Epithelial cell of prostate (primary cell): Measurements from ENCODE around the gene SPTLC1.
"Not testable (repeated sequence)": the region's sequence is repeated elsewhere in the genome, so short reads cannot be mapped to it uniquely, and the experiment has no call there.

Source experiments
- DNase-seq: peaks from one replicate; pipeline ENCODE4 v3.0.0-alpha.2; 2011; ENCODE audit warnings: low read depth, low spot score
- H3K27ac ChIP-seq: fragments of 450-650 bp; 2 replicates; pipeline ENCODE4 v1.5.1; 2017; ENCODE audit warnings: mild to moderate bottlenecking

The SPTLC1 gene

DNA sequence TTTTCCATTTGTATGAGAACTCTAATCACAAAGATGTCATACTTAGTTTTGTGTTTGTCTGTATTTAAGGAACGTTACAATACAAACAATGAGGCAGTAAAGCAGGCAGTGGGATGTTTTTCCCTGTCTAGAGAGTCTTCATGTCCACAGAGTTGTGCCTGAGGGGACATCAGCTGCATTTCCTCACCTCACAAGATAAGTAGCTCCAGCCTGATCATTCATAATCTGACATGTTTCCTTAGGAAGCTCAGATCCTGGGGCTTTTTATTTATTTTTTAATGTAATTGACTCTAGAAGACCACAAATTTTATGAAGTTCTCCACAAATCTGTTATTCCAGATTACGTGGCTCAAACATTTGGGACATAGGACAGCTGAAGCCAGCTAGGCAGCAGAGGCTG is 78.5 kb downstream of the SPTLC1 start:
- no peak overlapping the region for H3K27ac ChIP-seq
- DNase-seq, result no peak

DNA sequence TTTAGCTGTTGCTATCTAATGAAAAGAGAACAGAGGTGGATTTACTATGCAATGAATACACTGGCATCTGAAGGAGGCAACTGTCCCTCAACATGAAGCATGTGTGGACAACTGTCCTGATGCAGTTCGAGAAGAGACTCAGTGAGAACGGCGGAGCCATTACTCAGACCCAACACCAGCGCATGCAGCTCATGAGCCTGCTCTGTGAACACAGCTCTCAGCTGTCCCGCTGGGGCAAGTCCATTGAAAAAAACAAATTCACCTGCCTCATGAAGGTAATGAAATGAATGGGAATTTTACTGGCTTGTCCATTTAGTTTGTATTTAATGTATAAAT is 78.8 kb downstream of the SPTLC1 start:
- no peak overlapping the region for H3K27ac ChIP-seq

DNA sequence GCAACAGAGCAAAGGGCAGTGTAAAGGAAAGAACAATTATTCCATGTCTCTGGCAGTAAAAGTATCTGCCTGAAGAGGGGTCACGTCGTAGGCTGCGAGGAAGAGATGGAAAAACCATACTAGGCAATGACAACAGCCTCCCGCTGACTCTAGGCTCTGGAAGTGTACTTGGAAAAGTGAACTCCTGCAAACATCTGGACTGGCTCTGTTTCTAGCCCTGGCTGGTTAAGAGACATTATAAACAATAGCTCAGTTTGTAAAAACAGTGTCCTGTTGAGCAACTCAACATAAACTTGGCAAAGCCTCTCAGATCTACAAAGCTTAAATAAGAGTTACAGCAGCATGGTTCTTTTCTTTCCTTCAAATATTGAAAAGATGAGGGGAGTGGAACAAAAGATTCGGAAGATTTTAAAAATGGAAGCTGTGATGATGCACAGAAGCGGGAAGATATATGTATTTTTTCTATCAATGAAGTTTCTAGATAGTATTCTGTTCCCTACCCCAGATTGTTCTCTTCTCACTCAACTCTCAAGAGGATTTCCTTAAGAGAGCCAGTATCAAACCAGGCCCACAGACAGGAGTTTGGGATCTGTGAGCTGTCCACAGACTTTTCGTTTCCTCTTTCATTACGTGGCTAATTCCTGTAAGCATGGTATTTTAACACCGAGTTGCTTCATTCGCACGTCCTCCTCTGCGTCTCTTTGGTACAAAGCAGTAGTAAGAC is 79.4 kb downstream of the SPTLC1 start:
- no peak for DNase-seq
- no peak overlapping the region for H3K27ac ChIP-seq

More for the DNA sequence above, 78.8 kb downstream of the SPTLC1 start:
- DNase-seq, result no peak

DNA sequence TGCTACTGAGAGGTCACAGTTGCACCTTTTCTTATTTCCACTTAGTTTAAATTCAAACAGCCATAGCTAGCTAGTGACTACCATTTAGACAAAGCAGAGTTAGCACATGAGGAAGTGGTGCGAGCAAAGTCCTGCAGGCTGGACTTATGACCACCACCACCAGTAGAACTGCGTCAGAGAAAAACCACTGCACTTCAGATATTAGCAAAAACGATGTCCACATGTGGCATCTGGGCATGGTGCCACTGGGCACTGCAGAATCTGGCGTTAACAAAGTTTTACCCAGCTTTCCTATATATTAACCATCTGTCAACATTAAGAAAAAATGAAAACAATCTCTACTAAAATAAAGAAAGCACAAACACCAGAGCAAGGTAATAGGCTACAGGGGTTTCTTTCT is 80.1 kb downstream of the SPTLC1 start:
- no peak overlapping the region for H3K27ac ChIP-seq
- no peak for DNase-seq

DNA sequence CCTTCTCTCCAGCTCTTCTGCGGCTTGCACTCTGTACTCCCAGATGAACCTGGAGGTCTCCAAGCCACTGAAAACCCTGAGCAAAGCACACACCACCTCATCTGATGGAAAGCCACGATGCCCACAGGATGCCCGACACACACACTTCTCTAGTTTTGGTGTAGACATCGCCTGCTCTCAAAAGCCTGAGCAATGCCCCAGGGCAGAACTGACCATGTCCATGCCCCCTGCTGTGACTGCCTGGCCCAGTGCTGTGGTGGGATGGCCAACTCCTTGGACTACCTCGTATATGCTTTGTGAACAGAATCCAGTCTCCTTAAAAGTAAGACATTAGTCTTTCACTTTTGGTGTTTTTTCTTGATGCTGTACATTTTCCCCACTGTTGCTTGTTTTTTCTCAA is 81.2 kb downstream of the SPTLC1 start:
- no peak overlapping the region for H3K27ac ChIP-seq
- DNase-seq, result no peak

DNA sequence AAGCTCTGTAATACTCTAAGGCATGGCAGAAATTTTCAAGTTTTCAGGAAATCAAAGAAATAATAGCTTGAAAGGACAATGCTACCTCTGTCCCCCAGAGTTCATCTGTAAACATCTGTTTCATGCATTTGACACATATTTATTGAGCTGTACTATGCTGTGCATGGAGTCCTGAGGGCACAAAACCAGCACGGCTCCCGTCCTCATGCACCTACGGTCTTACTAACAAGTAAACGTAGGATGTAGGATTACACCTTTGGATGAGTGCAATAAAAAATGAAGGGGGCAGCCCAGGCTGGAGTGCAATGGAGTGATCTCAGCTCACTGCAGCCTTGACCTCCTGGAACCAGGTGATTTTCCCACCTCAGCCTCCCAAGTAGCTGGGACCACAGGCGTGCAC is 81.9 kb downstream of the SPTLC1 start:
- DNase-seq, result no peak
- no peak overlapping the region for H3K27ac ChIP-seq

DNA sequence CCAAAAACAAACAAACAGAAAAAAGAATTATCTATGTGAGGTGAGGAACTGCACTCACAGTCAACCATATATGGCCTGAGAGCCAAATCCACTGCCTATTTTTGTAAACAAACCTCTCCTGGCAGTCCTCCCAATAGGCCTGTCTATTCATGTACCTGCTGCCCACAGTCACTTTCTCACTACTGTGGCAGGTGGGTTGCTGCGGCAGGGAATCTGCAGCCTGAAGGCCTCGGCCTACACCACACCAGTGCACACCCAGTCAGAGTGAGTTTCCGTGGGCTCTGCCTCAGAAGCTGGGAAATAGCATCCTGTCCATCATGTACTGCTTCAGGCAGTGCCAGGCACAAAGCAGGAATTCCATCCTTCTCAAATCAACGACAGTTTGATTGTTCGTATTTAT is 82.3 kb downstream of the SPTLC1 start:
- DNase-seq, result peak; percentile 3
- H3K27ac ChIP-seq, result no peak overlapping the region

DNA sequence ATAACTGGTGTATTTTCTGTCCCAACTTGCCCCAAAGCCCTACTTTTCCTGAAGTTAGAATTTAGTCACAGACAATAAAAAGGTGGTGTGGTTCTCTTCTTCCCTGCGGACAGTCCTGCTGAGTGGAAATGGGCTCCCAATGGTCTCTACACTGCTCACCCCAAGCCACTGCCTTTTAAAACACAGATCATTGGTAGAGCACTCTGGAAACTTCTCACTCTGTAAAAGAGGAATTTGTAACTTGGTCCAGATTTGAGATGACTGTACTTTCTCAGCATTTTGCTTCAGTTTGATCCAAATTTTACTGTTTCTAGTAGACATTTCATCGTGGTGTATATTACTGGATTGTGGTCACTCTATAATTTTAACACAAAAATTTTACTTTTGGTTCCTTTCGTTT is 84.8 kb downstream of the SPTLC1 start:
- DNase-seq, result no peak

DNA sequence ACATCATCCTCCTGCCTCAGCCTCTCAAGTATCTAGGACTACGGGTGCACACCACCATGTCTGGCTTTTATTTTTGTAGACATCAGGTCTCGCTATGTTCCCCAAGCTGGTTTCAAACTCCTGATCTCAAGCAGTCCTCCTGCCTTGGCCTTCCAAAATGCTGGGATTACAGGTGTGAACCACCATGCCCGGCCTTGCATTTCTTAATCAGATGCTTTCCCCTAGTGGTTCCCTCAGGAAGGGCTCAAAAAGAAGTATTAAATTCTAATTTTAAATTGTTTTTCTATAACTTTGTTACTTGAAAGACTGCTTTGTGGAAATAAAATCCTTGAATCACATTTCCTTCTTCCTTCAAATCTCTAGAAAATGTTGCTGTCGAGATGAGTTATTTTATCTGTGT is 85.7 kb downstream of the SPTLC1 start:
- DNase-seq, result no peak

More for the DNA sequence above, 84.8 kb downstream of the SPTLC1 start:
- no peak overlapping the region for H3K27ac ChIP-seq

DNA sequence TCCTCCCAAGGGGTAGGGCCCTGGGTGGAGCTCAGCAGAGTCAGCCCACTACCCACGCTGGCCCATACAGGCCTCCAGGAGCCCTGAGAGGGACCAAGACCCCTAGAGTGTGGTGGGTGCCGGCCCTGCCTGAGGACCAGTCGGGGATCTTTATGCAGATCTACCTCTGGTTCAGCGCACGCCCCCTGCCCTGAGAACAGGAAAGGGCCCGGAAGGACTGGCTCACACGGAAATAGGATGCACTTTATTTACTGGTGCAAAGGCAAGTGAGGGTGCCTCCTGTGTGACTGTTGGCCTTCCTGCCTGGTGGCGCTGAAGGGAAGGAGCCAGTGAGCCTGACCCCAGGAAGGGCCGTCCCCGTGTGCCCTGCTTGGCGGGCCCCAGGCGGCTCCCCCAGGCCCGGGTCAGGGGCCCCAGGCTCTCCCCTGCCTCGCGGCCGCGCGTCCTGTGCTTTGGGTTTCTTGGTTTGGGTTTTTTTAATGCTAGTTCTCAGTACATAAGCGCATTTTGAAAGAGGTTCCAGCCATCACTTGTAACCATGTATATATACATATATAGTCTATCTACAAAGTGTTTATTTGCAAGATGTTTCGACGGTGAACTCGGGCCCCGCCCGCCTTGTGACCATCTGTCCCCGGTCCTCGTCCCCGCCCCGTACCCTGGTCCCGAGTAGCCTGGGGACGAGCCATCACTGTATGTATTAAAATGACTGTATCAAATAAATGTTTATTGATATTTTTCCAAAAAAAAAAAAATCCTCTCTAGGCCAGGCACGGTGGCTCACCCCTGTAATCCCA is 88.8 kb downstream of the SPTLC1 start:
- DNase-seq, result no peak
- no peak overlapping the region for H3K27ac ChIP-seq

More for the DNA sequence above, 85.7 kb downstream of the SPTLC1 start:
- H3K27ac ChIP-seq, result no peak overlapping the region

DNA sequence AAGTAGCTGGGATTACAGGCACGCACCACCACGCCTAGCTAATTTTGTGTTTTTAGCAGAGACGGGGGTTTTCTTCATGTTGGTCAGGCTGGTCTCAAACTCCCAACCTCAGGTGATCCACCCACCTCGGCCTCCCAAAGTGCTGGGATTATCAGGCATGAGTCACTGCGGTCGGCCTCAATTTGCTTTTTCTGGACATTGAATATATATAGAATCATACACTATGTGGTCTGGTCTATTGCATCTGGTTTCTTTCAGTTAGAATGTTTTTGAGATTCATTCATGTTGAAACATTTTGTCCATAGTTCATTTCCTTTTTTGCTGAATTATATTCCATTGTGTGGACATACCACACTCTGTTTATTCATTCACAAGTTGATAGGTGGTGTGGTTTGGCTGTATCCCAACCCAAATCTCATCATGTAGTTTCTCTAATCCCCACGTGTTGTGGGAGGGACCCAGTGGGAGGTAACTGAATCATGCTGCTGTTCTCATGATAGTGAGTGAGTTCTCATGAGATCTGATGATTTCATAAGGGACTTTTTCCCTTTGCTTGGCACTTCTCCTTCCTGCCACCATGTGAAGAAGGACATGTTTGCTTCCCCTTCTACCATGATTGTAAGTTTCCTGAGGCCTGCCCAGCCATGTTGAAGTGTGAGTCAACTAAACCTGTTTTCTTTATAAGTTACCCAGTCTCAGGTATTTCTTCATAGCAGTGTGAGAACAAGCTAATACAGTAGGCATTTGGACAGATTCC is 93.2 kb downstream of the SPTLC1 start:
- DNase-seq, result peak; percentile 98

DNA sequence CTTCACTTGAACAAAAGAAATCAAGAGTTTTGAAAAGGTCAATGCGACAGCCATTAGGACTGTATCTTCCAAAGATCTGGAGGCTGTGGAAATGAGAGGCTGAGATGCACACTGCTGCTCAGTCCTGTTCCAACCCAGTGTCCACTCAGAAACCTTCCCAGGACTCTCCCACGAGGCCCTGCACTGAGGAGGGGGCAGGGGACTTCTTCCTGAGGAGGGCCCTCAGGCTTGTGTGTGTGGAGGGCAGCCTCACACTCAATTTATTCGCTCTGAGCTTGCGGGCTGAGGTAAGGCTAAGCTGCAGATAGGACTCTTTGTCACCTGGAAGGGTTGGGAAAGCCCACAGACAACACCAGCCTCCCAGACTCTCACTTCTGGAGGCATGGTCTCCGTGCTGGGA is 95.6 kb downstream of the SPTLC1 start:
- DNase-seq, result no peak

More for the DNA sequence above, 93.2 kb downstream of the SPTLC1 start:
- H3K27ac ChIP-seq, result peak overlapping the region; percentile 81

DNA sequence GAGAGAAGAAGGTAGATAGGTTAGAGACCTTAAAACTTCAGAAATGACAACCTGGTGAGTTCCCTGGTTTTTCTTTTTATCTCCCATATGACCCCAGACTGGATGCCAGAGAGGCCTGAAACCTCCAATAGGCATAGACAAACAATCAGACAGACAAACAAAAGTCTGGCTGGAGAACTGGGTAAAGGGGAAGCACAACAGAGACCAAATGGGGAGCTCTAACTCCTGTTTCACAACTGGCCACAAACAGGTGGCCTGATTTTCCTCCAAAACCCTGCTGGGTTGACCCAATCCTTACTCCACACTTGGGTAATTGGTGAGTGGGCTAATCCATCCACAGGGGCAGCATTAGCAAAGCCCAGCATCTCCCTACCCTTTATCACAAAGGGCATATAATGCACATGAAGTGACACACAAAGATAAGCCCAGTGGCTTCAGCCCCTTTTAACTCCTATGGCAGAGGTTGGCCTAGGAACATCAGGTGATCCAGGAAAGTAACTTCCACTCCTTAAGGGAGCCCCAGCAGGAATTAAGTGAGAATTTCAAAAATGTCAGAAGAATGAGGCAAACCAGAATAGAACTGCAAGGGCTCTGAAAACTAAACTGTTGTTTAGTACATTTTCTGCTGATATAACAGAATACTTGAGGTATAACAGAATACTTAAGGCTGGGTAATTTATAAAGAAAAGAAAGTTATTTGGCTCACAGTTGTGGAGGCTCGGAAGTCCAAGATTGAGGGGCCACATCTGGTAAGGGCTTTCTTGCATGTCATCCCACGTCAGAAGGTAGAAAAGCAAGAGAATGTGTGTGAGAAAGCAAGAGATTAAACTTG is 104.3 kb downstream of the SPTLC1 start:
- DNase-seq, result no peak
- H3K27ac ChIP-seq, result no peak overlapping the region

More for the DNA sequence above, 95.6 kb downstream of the SPTLC1 start:
- no peak overlapping the region for H3K27ac ChIP-seq

DNA sequence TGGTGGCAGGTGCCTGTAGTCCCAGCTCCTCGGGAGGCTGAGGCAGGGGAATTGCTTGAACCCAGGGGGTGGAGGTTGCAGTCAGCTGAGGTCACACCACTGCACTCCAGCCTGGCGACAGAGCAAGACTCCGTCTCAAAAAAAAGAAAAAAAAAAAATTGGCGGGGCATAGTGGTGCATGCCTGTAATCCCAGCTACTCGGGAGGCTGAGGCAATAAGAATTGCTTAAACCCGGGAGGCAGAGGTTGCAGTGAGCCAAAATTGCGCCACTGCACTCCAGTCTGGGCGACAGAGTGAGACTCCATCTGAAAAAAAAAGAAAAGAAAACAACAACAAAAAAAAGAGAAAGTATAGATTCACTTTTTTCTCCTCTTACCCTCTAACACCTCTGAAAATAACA is 105.0 kb downstream of the SPTLC1 start:
- DNase-seq, H3K27ac ChIP-seq: not testable (repeated sequence)

DNA sequence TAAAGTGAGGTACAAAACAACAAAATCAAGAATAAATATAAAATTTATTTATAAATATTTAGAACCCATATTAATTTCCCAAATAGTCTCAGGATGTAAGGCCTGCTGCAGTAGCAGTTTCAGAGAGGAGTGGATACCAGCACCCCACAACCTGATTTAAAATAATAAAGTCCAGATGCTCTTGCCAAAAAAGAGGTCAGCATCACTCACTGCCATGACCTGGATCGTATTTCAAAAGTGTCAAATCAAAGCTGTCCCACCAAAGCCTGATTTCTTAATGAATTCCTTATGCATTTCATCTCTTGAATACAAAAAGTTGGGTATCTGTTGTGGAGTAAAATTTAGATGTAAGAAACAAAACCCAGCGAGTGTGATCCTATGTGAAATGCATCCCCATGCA is 107.2 kb downstream of the SPTLC1 start:
- DNase-seq, result no peak
- H3K27ac ChIP-seq, result no peak overlapping the region

DNA sequence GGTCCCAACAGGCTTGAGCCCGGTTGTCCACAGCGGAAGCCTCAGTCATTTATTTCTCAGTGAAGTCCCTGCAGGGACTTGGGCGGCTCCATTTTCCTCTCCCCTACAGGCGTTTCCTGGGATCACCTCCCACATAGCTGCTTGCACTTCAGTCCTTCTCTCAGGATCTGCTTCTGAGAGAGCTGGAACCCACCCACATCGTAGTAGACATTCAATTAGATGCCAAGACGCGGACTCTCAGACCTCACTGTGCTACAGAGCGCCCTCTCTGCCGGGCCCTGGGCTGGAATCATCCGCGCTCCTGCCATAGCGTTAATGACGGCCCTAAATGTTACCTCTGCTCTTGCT is 111.2 kb downstream of the SPTLC1 start:
- DNase-seq, result no peak
- H3K27ac ChIP-seq, result no peak overlapping the region

DNA sequence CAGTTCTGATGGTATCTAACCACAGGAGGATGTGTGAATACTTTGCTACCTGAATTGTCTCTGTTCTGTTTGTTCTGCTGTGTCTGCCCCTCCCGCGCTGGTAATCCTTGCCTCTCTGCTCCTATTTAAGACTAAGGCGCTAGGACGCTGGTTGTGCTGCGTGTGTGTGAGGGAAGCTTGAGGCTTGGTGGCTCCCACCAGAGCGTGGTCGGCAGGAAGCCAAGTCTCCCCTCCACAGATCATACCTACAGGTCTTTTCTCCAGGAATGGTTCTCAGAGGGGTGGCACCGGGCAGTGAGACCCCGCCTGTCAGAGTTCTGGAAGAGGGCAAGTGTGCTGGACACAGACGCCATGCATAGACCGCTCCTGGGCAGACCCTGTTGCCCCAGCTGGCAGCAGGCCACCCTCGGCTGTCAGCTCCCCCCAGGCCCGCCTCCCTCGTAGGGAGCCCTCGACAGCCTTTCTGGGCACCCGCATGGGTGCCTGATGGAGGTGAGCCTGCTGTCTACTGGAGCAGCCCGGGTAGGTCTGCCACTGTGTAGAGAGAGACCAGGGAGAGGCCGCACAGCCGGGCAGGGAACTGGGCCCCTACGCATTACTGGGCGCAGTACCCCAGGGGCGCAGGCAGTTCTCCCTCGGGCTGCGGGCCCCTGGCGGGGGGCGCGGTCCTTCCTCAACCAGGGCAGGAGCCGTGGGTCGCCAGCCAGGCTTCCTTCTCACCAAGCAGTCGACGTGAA is 111.7 kb downstream of the SPTLC1 start:
- no peak for DNase-seq
- no peak overlapping the region for H3K27ac ChIP-seq

DNA sequence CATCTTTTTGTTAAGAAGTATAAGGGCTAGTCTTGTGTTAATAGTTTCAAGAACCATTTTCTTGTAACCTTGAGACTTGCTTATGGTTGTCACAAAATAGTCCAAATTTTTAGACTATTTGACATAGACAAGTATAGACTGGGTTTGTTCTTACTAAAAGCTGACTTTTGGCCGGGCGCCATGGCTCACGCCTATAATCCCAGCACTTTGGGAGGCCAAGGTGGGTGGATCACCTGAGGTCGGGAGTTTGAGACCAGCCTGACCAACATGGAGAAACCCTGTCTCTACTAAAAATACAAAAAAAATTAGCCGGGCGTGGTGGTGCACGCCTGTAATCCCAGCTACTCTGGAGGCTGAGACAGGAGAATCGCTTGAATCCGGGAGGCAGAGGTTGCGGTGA is 113.3 kb downstream of the SPTLC1 start:
- H3K27ac ChIP-seq, DNase-seq: not testable (repeated sequence)

DNA sequence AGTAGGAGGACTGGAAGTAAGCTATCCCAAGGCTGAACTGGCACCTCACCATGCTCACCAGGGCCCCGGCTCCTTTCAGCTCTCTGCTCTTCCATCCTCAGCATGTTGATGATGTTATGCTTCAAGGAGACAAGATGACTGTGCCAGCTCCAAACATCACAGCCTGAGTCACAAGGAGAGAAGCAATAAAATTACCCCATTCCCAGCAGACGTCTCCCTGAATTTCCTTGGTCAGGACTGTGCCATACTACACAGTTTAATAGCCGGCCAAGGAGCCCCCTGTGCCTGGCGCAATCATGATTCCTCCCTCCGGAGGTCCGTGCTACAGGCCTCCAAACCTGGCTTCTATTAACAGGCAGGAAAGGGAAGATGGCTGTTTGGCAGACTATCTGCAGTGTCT is 114.0 kb downstream of the SPTLC1 start:
- no peak for DNase-seq

More for the DNA sequence above, 114.0 kb downstream of the SPTLC1 start:
- H3K27ac ChIP-seq, result no peak overlapping the region
